ENCODE data around the gene EIF2S1. TPM values are rescaled to one million over a fixed set of nuclear protein-coding genes. Genes with fewer than 3 reads are reported as not detected.

Gene EIF2S1
- polyA plus RNA-seq, 1 donor from 2014 or later, result 108 TPM

DNA sequence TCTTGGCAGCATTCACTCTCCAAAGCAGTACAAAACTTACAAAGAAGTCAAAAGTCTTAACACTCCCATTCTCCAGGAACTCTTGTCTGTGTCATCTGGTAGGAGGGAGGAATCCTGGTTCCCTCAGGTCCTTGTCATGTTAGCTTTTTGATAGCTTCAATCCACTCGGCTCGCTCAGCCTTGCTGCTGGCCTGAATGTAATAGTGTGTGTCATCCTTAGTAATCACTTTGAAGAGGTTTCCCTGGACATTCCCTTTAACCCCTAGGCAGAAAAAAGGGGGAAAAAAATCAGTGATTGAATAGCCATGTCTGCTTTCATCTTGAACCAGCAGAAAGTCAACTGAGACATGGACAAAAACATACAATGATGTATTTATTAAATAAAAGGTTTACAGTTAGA lies 27.1 kb downstream of the EIF2S1 start:
- Histone ChIP-seq H3K27ac (ENCODE audit: low read length) (no peak overlapping the region), H4K20me1 (ENCODE audit: insufficient read depth) (no peaks in the 10 kb centered on the region), H3K4me3 (ENCODE audit: low read length) (no peak overlapping the region), H3K79me2 (replicated peaks; ENCODE audit: insufficient read depth, low read length) (no peaks in the 10 kb centered on the region), H2AFZ (ENCODE audit: low read depth, low read length) (no peak overlapping the region), H3K36me3 (ENCODE audit: insufficient read depth, low read length) (peaks cover 17% of the 10 kb centered on the region), H3K4me2 (ENCODE audit: low read length) (no peak overlapping the region), H3K9ac (ENCODE audit: low read length) (no peak overlapping the region), H3F3A (ENCODE audit: insufficient read depth, low read length, poor library complexity, severe bottlenecking) (no peaks in the 10 kb centered on the region), H3K27me3 (ENCODE audit: insufficient read depth, low read depth, low read length) (no peaks in the 10 kb centered on the region), H3K9me2 (ENCODE audit: insufficient read depth, low read length) (no peaks in the 10 kb centered on the region), H3K9me3 (ENCODE audit: low read length) (no peaks in the 10 kb centered on the region)
- TF ChIP-seq RAD21 (conservative IDR thresholded peaks at IDR 0.05) (no peak), TAF1 (IDR thresholded peaks at IDR 0.05; ENCODE audit: low read depth) (no peak), MXI1 (conservative IDR thresholded peaks at IDR 0.05; ENCODE audit: poor library complexity, severe bottlenecking) (no peak)

DNA sequence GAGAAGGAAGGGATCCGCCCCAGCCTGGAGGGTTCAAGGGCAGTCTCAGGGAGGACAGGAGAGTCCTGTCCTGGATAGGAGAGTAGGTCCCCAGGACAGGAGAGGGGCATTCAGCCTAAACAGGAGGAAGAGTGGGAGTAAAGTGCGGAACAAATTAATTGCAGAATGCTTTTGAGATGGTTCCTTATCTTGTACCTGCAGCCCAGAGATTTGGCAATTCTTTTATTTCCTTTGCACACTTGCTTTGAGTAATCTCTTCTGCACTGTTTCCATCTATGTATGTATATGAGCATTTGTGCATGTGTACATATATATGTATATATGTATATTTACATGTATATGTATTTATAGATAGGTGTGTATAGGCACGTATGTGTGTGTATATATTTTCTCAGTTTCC lies 29.1 kb downstream of the EIF2S1 start:
- no peak overlapping the region for H3K27ac ChIP-seq (ENCODE audit: low read length)
- no peak overlapping the region for H3K4me2 ChIP-seq (ENCODE audit: low read length)
- TF ChIP-seq, protein P1, sequence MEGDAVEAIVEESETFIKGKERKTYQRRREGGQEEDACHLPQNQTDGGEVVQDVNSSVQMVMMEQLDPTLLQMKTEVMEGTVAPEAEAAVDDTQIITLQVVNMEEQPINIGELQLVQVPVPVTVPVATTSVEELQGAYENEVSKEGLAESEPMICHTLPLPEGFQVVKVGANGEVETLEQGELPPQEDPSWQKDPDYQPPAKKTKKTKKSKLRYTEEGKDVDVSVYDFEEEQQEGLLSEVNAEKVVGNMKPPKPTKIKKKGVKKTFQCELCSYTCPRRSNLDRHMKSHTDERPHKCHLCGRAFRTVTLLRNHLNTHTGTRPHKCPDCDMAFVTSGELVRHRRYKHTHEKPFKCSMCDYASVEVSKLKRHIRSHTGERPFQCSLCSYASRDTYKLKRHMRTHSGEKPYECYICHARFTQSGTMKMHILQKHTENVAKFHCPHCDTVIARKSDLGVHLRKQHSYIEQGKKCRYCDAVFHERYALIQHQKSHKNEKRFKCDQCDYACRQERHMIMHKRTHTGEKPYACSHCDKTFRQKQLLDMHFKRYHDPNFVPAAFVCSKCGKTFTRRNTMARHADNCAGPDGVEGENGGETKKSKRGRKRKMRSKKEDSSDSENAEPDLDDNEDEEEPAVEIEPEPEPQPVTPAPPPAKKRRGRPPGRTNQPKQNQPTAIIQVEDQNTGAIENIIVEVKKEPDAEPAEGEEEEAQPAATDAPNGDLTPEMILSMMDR (IDR thresholded peaks at IDR 0.05; ENCODE audit: poor library complexity, severe bottlenecking), result no peak
- TF ChIP-seq, protein P2, sequence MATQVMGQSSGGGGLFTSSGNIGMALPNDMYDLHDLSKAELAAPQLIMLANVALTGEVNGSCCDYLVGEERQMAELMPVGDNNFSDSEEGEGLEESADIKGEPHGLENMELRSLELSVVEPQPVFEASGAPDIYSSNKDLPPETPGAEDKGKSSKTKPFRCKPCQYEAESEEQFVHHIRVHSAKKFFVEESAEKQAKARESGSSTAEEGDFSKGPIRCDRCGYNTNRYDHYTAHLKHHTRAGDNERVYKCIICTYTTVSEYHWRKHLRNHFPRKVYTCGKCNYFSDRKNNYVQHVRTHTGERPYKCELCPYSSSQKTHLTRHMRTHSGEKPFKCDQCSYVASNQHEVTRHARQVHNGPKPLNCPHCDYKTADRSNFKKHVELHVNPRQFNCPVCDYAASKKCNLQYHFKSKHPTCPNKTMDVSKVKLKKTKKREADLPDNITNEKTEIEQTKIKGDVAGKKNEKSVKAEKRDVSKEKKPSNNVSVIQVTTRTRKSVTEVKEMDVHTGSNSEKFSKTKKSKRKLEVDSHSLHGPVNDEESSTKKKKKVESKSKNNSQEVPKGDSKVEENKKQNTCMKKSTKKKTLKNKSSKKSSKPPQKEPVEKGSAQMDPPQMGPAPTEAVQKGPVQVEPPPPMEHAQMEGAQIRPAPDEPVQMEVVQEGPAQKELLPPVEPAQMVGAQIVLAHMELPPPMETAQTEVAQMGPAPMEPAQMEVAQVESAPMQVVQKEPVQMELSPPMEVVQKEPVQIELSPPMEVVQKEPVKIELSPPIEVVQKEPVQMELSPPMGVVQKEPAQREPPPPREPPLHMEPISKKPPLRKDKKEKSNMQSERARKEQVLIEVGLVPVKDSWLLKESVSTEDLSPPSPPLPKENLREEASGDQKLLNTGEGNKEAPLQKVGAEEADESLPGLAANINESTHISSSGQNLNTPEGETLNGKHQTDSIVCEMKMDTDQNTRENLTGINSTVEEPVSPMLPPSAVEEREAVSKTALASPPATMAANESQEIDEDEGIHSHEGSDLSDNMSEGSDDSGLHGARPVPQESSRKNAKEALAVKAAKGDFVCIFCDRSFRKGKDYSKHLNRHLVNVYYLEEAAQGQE (IDR thresholded peaks at IDR 0.05; ENCODE audit: borderline replicate concordance), result no peak
- no peak for TF ChIP-seq POLR2AphosphoS5 (IDR thresholded peaks at IDR 0.05)
- H3K9me2 ChIP-seq (ENCODE audit: insufficient read depth, low read length), result no peaks in the 10 kb centered on the region
- H3K9ac ChIP-seq (ENCODE audit: low read length), result no peak overlapping the region
- H3K79me2 ChIP-seq (replicated peaks; ENCODE audit: insufficient read depth, low read length), result no peaks in the 10 kb centered on the region
- H3K27me3 ChIP-seq (ENCODE audit: insufficient read depth, low read depth, low read length), result no peaks in the 10 kb centered on the region
- H2AFZ ChIP-seq (ENCODE audit: low read depth, low read length), result no peak overlapping the region
- H3K36me3 ChIP-seq (ENCODE audit: insufficient read depth, low read length), result peaks cover 6% of the 10 kb centered on the region
- no peaks in the 10 kb centered on the region for H4K20me1 ChIP-seq (ENCODE audit: insufficient read depth)
- no peaks in the 10 kb centered on the region for H3K9me3 ChIP-seq (ENCODE audit: low read length)
- no peak overlapping the region for H3K4me3 ChIP-seq (ENCODE audit: low read length)
- H3F3A ChIP-seq (ENCODE audit: insufficient read depth, low read length, poor library complexity, severe bottlenecking), result no peaks in the 10 kb centered on the region

DNA sequence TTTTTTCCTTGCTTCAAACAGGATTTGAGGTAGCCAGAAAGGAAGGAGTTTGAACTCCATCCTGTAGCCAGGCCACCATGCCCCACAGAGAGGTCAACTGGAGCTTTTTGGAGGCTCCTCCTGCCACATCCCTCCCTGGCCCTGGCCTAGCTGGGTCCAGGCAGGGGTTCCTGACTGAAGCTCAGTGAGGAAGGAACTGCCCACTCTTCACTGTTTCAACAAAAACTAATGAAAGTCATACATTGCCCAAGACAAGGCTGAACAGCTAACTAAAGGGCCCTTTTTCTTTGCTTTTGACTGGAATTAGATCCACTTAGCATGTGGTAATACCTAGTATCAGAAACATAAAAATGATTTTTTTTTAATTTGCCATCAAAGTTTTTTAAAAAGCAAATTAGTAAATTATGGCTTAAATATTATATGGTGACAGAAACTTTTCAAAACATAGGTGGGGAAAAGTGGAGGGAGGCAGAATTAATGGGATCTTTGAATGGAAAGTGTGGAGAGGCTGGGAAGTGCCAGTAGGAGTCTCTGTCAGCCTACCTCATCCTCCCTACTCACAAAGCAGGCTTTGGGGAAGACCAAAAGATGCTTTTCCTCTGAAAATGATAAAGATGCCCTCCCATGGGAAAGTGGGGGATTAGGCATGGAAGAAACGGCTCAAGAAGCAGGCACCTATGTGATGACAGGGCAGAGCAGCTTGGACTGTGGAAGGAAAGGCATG lies 29.8 kb downstream of the EIF2S1 start:
- no peak overlapping the region for H3K4me3 ChIP-seq (ENCODE audit: low read length)
- TF ChIP-seq EP300 (conservative IDR thresholded peaks at IDR 0.05; ENCODE audit: poor library complexity, severe bottlenecking), result no peak
- TF ChIP-seq, protein P1 (IDR thresholded peaks at IDR 0.05; ENCODE audit: poor library complexity, severe bottlenecking), result no peak
- TF ChIP-seq EZH2 (IDR thresholded peaks at IDR 0.05; ENCODE audit: borderline replicate concordance, insufficient read depth, low read length, poor library complexity, severe bottlenecking), result no peak
- no peak for TF ChIP-seq MXI1 (conservative IDR thresholded peaks at IDR 0.05; ENCODE audit: poor library complexity, severe bottlenecking)
- no peak for TF ChIP-seq TAF1 (IDR thresholded peaks at IDR 0.05; ENCODE audit: low read depth)
- TF ChIP-seq SMC3 (conservative IDR thresholded peaks at IDR 0.05; ENCODE audit: poor library complexity), result no peak
- no peak for TF ChIP-seq POLR2AphosphoS5 (IDR thresholded peaks at IDR 0.05)
- TF ChIP-seq, protein P2 (IDR thresholded peaks at IDR 0.05; ENCODE audit: borderline replicate concordance), result no peak
- no peak for TF ChIP-seq RAD21 (conservative IDR thresholded peaks at IDR 0.05)
- H3K79me2 ChIP-seq (replicated peaks; ENCODE audit: insufficient read depth, low read length), result no peaks in the 10 kb centered on the region
- no peak overlapping the region for H3K4me2 ChIP-seq (ENCODE audit: low read length)
- no peaks in the 10 kb centered on the region for H3K9me2 ChIP-seq (ENCODE audit: insufficient read depth, low read length)
- no peak overlapping the region for H3K9ac ChIP-seq (ENCODE audit: low read length)
- no peaks in the 10 kb centered on the region for H3K9me3 ChIP-seq (ENCODE audit: low read length)
- no peaks in the 10 kb centered on the region for H3K27me3 ChIP-seq (ENCODE audit: insufficient read depth, low read depth, low read length)
- H3F3A ChIP-seq (ENCODE audit: insufficient read depth, low read length, poor library complexity, severe bottlenecking), result no peaks in the 10 kb centered on the region
- no peak overlapping the region for H2AFZ ChIP-seq (ENCODE audit: low read depth, low read length)
- H4K20me1 ChIP-seq (ENCODE audit: insufficient read depth), result no peaks in the 10 kb centered on the region
- H3K36me3 ChIP-seq (ENCODE audit: insufficient read depth, low read length), result peaks cover 6% of the 10 kb centered on the region
- no peak overlapping the region for H3K27ac ChIP-seq (ENCODE audit: low read length)
